Stimulated activated CD8-positive, alpha-beta memory T cell treated with anti-CD3 and anti-CD28 coated beads, Interleukin-2, amount 100 ng/mL, for 48 hours (primary cell): ENCODE results near the gene POLL.

Source experiments
- DNase-seq, 2 donors: peaks; one replicate each; pipeline ENCODE4 v3.0.0-alpha.2; 2020; ENCODE audit warnings: low read depth in 2 of 2

Gene POLL

DNA sequence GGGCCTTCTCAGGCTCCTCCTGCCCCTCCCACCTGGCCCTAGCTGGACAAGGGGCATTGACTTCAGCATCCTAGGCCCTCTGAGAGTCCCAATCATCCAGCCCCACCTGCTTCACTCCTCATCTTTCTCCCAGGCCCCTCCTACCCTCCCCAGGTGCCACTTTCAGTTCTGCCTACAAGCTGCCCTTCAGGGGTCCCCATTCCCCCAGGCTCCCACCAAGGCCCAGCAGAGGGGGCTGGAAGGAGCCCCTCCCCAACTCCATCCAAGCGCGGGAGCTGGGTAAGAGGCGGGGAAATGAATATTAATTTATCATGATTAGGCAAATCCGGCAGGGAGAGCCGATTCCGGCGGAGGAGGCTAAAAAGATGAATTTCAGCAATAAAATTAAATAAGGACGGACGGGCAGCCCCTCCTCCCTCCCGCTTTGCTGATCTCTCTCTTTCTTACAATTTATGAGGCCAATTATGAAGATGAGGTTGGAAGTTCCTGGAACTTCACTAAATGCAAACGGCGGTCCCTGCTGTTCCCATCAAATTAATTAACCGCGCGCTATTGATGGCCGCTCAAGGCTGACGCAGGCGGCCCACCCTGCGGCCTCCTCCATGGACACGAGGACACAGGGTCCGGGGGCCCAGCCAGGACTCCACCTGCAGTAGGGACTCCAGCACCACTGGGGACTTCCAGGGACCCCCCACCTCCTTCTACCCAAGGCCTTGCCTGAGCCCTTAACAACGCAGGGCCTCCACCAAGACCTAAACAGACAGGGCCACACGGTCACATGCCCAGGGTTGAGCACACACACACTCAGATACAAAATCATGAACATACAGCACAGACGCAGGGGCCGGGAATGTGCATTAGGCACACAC lies 13.9 kb downstream of the POLL start:
- no peak for DNase-seq

- no peak for DNase-seq
These were observed 15.3 kb downstream of the POLL start for GRCh38 chr10:101572785-101573184.

DNA sequence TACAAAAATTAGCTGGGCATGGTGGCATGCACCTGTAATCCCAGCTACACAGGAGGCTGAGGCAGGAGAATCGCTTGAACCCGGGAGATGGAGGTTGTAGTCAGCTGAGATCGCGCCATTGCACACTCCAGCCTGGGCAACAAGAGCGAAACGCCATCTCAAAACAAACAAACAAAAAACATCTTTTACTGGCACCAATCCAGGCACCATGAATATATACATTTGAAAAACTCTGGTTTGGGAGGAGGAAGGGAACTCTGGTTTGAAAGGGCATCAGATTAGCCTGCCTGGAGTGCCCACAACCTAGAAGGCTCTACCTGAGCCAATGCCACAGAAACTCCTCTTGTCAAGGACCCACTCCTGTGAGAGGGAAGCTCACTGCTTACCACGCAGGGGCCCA lies 15.9 kb downstream of the POLL start:
- no peak for DNase-seq

- DNase-seq: no peak
These were observed 16.7 kb downstream of the POLL start for GRCh38 chr10:101571271-101571925.

- DNase-seq: no peak
These were observed 17.4 kb downstream of the POLL start for GRCh38 chr10:101570428-101571270.

- DNase-seq: peak; percentile 73 to 76
These were observed 18.2 kb downstream of the POLL start for GRCh38 chr10:101569622-101570427.

DNA sequence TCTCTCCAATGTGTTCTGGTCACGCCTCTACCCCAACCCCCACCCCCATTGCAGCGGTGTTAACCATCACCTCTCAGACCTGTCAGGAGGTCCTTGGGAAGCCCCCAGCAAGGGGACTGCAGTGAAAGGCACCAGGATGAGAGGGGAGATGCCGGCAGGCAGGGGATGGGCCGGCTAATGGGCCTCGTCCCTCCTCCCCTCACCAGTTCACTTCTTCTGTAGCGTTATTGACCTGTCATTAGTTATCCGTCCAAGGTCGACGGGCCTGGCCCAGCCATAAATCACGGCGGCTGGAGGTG lies 18.8 kb downstream of the POLL start:
- no peak for DNase-seq

GRCh38 chr10:101568054-101568745 lies 19.9 kb downstream of the POLL start:
- DNase-seq: no peak

- no peak for DNase-seq
These were observed 20.7 kb downstream of the POLL start for GRCh38 chr10:101567165-101568006.

GRCh38 chr10:101566333-101567164 lies 21.5 kb downstream of the POLL start:
- no peak for DNase-seq

DNA sequence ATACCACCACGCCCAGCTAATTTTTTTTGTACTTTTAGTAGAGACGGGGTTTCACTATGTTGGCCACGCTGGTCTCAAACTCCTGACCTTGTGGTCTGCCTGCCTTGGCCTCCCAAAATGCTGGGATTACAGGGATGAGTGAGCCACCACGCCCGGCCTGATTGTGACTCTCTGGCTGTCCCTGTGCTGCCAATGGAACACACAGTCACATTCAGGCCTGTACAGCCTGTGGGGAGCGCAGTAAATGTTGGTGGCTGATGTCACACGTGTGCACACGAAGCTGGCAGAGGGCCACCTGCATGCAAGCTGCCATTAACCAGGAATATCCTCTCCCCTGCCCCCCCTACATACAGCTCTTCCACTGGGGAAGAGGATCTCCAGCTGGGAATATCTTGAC lies 22.1 kb downstream of the POLL start:
- no peak for DNase-seq

DNA sequence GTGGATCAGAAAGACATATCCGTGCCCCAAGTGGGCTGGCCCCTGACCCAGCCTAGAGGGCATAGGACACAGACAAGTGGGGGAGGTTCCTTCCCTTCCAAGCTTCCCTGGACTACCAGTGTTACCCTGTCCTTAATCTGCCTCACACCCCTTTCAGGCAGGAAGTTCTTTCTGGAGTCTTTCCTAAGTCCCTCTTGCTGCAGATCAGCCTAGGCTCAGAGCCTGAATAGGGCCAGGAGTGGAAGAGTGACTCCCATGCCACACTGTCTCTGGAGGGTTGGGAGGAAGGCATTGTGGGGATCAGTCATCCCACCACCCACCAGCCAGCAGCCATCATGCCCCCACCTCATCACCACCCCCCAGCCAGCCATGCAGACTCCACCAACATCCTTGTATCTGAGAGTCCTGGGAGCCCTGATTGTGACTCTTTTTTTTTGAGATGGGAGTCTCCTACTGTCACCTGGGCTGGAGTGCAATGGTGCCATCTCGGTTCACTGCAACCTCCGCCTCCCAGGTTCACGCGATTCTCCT lies 22.6 kb downstream of the POLL start:
- DNase-seq: no peak

GRCh38 chr10:101564490-101564991 lies 23.5 kb downstream of the POLL start:
- no peak for DNase-seq

- no peak for DNase-seq
These were observed 24.5 kb downstream of the POLL start for GRCh38 chr10:101563497-101564040.

GRCh38 chr10:101563007-101563406 lies 25.1 kb downstream of the POLL start:
- DNase-seq: no peak

GRCh38 chr10:101562231-101562630 lies 25.8 kb downstream of the POLL start:
- no peak for DNase-seq

- no peak for DNase-seq
These were observed 26.8 kb downstream of the POLL start for GRCh38 chr10:101561068-101561915.
